IMR-90 (cell line): Measurements from ENCODE around the gene A3GALT2. TPM values are rescaled to one million over a fixed set of nuclear protein-coding genes. Genes with fewer than 3 reads are reported as not detected.

Experiments used
- ATAC-seq: fragments of 200-7000 bp; cut with Tn5 transposase; 2 replicates; pipeline ENCODE4 v1.9.1; 2020; ENCODE audit warnings: low read depth, mild to moderate bottlenecking, moderate library complexity
- BruUV-seq: library from RNA; stranded (reverse); fragments of 400-500 nt; replicated peaks from 2 replicates; lab custom pipeline; 2021; lab: Mats Ljungman, UMichigan
- CTCF ChIA-PET: fragments of 300-600 bp; formaldehyde crosslinking; extraction: SDS; loops from one replicate; lab custom pipeline; 2021; ENCODE audit warnings: antibody characterized with exemption; lab: Yijun Ruan, JAX
- POLR2A ChIA-PET: fragments of 300-600 bp; sonication (Branson Sonifier 250); formaldehyde crosslinking; loops from one replicate; lab custom pipeline; 2022; ENCODE audit warnings: antibody characterized with exemption; ENCODE audit not compliant: unreplicated experiment; lab: Charles Lee
- DNase-seq: peaks from one replicate; pipeline ENCODE4 v3.0.0; 2013
- H2AFZ ChIP-seq: replicated peaks from 2 replicates; pipeline ENCODE3; 2013; ENCODE audit warnings: low read length, mild to moderate bottlenecking; ENCODE audit not compliant: poor library complexity
- H2AK5ac ChIP-seq: 2 replicates; pipeline ENCODE4 v1.6.1; 2013; ENCODE audit warnings: low read depth, low read length, inconsistent platforms
- H2AK9ac ChIP-seq: replicated peaks from 2 replicates; pipeline ENCODE3; 2013; ENCODE audit warnings: mild to moderate bottlenecking, low read depth, low read length, moderate library complexity; ENCODE audit not compliant: poor library complexity
- H2BK120ac ChIP-seq: 2 replicates; pipeline ENCODE4 v1.6.1; 2013; ENCODE audit warnings: low read depth, low read length, inconsistent platforms
- H2BK15ac ChIP-seq: 3 replicates; pipeline ENCODE4 v1.6.1; 2013; ENCODE audit warnings: low read depth, low read length, inconsistent platforms
- H2BK20ac ChIP-seq: 2 replicates; pipeline ENCODE4 v1.6.1; 2013; ENCODE audit warnings: low read depth, mild to moderate bottlenecking, inconsistent platforms, low read length, moderate library complexity
- H2BK5ac ChIP-seq: 2 replicates; pipeline ENCODE4 v1.6.1; 2013; ENCODE audit warnings: mild to moderate bottlenecking, low read depth, low read length, inconsistent platforms; ENCODE audit not compliant: poor library complexity, severe bottlenecking
- H3K14ac ChIP-seq: replicated peaks from 2 replicates; pipeline ENCODE4 v1.6.1; 2013; ENCODE audit warnings: low read depth, low read length, inconsistent platforms
- H3K18ac ChIP-seq: 2 replicates; pipeline ENCODE4 v1.6.1; 2013; ENCODE audit warnings: low read depth, low read length, control low read depth
- H3K23ac ChIP-seq: 2 replicates; pipeline ENCODE4 v1.6.1; 2013; ENCODE audit warnings: low read depth, low read length, inconsistent platforms
- H3K27ac ChIP-seq: 2 replicates; pipeline ENCODE4 v1.5.1; 2013; ENCODE audit warnings: mild to moderate bottlenecking, control low read depth, low read length; ENCODE audit not compliant: insufficient read depth
- H3K27me3 ChIP-seq: 2 replicates; pipeline ENCODE4 v1.6.1; 2013; ENCODE audit warnings: low read length; ENCODE audit not compliant: control insufficient read depth, insufficient read depth
- H3K36me3 ChIP-seq: 2 replicates; pipeline ENCODE4 v1.6.1; 2013; ENCODE audit warnings: low read length, mixed read lengths; ENCODE audit not compliant: control insufficient read depth, insufficient read depth
- H3K4ac ChIP-seq: 2 replicates; pipeline ENCODE4 v1.6.1; 2013; ENCODE audit warnings: low read depth, low read length, inconsistent platforms
- H3K4me1 ChIP-seq: 2 replicates; pipeline ENCODE4 v1.6.1; 2013; ENCODE audit warnings: low read length, mixed read lengths; ENCODE audit not compliant: control insufficient read depth, insufficient read depth
- H3K4me2 ChIP-seq: 2 replicates; pipeline ENCODE4 v1.6.1; 2013; ENCODE audit warnings: low read depth, mild to moderate bottlenecking, control low read depth, low read length, moderate library complexity
- H3K4me3 ChIP-seq: 2 replicates; pipeline ENCODE4 v1.5.1; 2013; ENCODE audit warnings: low read depth, mild to moderate bottlenecking, control low read depth, low read length, moderate library complexity; ENCODE audit not compliant: insufficient read depth
- H3K56ac ChIP-seq: 2 replicates; pipeline ENCODE4 v1.6.1; 2013; ENCODE audit warnings: low read length, inconsistent platforms; ENCODE audit not compliant: insufficient read depth; ENCODE audit errors: extremely low read depth
- H3K79me1 ChIP-seq, 2 experiments: 2 replicates each; pipeline ENCODE4 v1.6.1; 2013; ENCODE audit warnings: low read length in 2 of 2, inconsistent platforms in 1 of 2, low read depth in 1 of 2
- H3K9ac ChIP-seq: 2 replicates; pipeline ENCODE4 v1.6.1; 2013; ENCODE audit warnings: low read depth, low read length, control low read depth
- H3K9me1 ChIP-seq: 2 replicates; pipeline ENCODE4 v1.6.1; 2013; ENCODE audit warnings: low read length, inconsistent platforms; ENCODE audit not compliant: insufficient read depth
- H3K9me3 ChIP-seq: 2 replicates; pipeline ENCODE4 v1.6.1; 2013; ENCODE audit warnings: low read length; ENCODE audit not compliant: control insufficient read depth, insufficient read depth
- H4K20me1 ChIP-seq: 2 replicates; pipeline ENCODE4 v1.6.1; 2013; ENCODE audit warnings: low read length, inconsistent platforms; ENCODE audit not compliant: insufficient read depth
- H4K5ac ChIP-seq: 2 replicates; pipeline ENCODE4 v1.6.1; 2013; ENCODE audit warnings: mild to moderate bottlenecking, low read depth, low read length, control low read depth
- H4K8ac ChIP-seq, 2 experiments: 2 replicates each; pipeline ENCODE4 v1.6.1; 2013; ENCODE audit warnings: low read depth in 2 of 2, low read length in 2 of 2, control low read depth in 1 of 2, inconsistent platforms in 1 of 2
- H4K91ac ChIP-seq: 2 replicates; pipeline ENCODE4 v1.6.1; 2013; ENCODE audit warnings: low read depth, low read length, inconsistent platforms; ENCODE audit not compliant: insufficient read depth
- BHLHE40 ChIP-seq: fragments of 150-350 bp; IDR thresholded peaks from 2 replicates; pipeline ENCODE4 v1.6.1; 2016; ENCODE audit warnings: mild to moderate bottlenecking, low read depth, low read length
- CHD1 ChIP-seq: IDR thresholded peaks from 2 replicates; pipeline ENCODE4 v1.6.1; 2012; ENCODE audit warnings: low read depth, low read length, improper control_type of control experiment
- FOS ChIP-seq: fragments of 150-350 bp; IDR thresholded peaks from 2 replicates; pipeline ENCODE4 v1.6.1; 2016; ENCODE audit warnings: low read depth, low read length
- MAZ ChIP-seq: IDR thresholded peaks from 2 replicates; pipeline ENCODE4 v1.6.1; 2012; ENCODE audit warnings: low read depth, mild to moderate bottlenecking, low read length, improper control_type of control experiment, moderate library complexity, borderline replicate concordance
- MXI1 ChIP-seq: IDR thresholded peaks from 2 replicates; pipeline ENCODE4 v1.6.1; 2012; ENCODE audit warnings: low read depth, mild to moderate bottlenecking, low read length, moderate library complexity, borderline replicate concordance
- RAD21 ChIP-seq: IDR thresholded peaks from 2 replicates; pipeline ENCODE4 v1.6.1; 2012; ENCODE audit warnings: low read length, improper control_type of control experiment
- RCOR1 ChIP-seq: IDR thresholded peaks from 2 replicates; pipeline ENCODE4 v1.6.1; 2012; ENCODE audit warnings: mild to moderate bottlenecking, low read length, improper control_type of control experiment; ENCODE audit not compliant: insufficient replicate concordance
- RFX5 ChIP-seq: IDR thresholded peaks from 2 replicates; pipeline ENCODE4 v1.8.0; 2012; ENCODE audit warnings: low read depth, mild to moderate bottlenecking, low read length, moderate library complexity
- WGBS, 2 experiments: methylation state at CpG; one replicate each; pipeline versions ENCODE4 v1.1.5 to v1.1.7; 2013; ENCODE audit warnings: missing lambda C conversion rate in 2 of 2; ENCODE audit not compliant: insufficient read length in 1 of 2; ENCODE audit errors: extremely low coverage in 2 of 2; 5-methylcytosine and 5-hydroxymethylcytosine counted together
- dilution Hi-C: fragments of 300-500 bp; cut with HindIII; formaldehyde crosslinking; loops from one replicate; pipeline ENCODE4 v1.14.3; 2018; ENCODE audit warnings: low sequenced_read_pairs; ENCODE audit not compliant: unreplicated experiment
- in situ Hi-C: fragments of 300-500 bp; cut with MboI; formaldehyde crosslinking; loops from 3 replicates; pipeline ENCODE4 v1.14.3; 2019; ENCODE audit warnings: low sequenced_read_pairs, inconsistent platforms, mixed read lengths
- intact Hi-C: fragments of 100-400 bp; cut with micrococcal nuclease; formaldehyde crosslinking; loops from 2 replicates; pipeline ENCODE4 v1.10.0; 2022
- polyA plus RNA-seq, 3 experiments: library from polyadenylated mRNA; depleted of rRNA; stranded (reverse); fragments of >200 nt; gene quantifications; 2 replicates each; pipeline ENCODE4 v1.2.3, GENCODE V29; 2012; ENCODE audit warnings: low replicate concordance in 1 of 3
- total RNA-seq: library from RNA; depleted of rRNA; stranded (reverse); fragments of >200 nt; gene quantifications from 2 replicates; pipeline ENCODE4 v1.2.3, GENCODE V29; 2012
- TF ChIP-seq, protein P1 (sequence below): fragments of 150-350 bp; IDR thresholded peaks from 2 replicates; pipeline ENCODE4 v1.6.1; 2017; ENCODE audit warnings: mild to moderate bottlenecking, antibody characterized with exemption, low read length, low read depth

A3GALT2 gene
- total and polyA plus RNA-seq, 2 of the 4 experiments (the other 2 are of a cell fraction) = not detected

DNA sequence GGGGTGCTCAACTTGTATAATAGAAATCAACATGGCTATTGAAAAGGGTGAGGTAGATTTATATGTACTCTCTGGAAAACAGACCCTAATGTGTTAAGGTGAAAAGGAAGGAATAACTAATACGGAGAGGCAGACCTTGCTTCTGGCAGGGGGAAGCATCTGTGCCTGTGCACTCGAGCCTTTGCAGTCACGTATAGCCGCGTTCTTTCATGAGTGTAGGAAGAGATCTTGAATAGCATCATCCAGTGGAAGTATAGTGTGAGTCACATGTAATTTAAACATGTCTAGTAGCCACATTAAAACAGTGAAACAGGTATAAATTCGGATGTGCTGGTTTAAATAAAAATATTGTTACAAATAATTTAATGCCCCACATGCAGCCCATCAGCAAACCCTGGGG, 3.0 kb downstream of the A3GALT2 start:
- no TSS peak for BruUV-seq
- WGBS, 2 experiments = no CpG with 5 or more reads among the region's 6 CpGs
- H3K36me3 ChIP-seq = peaks cover 13% of the 10 kb centered on the region
- no peak overlapping the region; the same call in 1 of the 2 replicates for H3K56ac ChIP-seq
- H2BK5ac ChIP-seq = no peak overlapping the region
- DNase-seq (peak; percentile 73), ATAC-seq (peak; percentile 43)
- intact Hi-C loops = no loop called here
- no peak overlapping the region for H2BK20ac ChIP-seq
- no peak overlapping the region for H3K23ac ChIP-seq
- TF ChIP-seq FOS (peak; percentile 31; the same call in 1 of the 2 replicates), MAZ (no peak), BHLHE40 (peak; percentile 24; the same call in 1 of the 2 replicates), CHD1 (no peak), RCOR1 (no peak), MXI1 (no peak), RFX5 (no peak), RAD21 (no peak)
- TF ChIP-seq, protein P1, sequence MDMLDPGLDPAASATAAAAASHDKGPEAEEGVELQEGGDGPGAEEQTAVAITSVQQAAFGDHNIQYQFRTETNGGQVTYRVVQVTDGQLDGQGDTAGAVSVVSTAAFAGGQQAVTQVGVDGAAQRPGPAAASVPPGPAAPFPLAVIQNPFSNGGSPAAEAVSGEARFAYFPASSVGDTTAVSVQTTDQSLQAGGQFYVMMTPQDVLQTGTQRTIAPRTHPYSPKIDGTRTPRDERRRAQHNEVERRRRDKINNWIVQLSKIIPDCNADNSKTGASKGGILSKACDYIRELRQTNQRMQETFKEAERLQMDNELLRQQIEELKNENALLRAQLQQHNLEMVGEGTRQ = no peak
- ChIA-PET CTCF (no interaction called here), POLR2A (no interaction called here)
- no peak overlapping the region for H4K5ac ChIP-seq
- H3K18ac ChIP-seq = no peak overlapping the region
- no peak overlapping the region for H4K91ac ChIP-seq
- peak overlapping the region; percentile 26; the same call in 1 of the 2 replicates for H3K4ac ChIP-seq
- peak overlapping the region; percentile 28; the same call in 1 of the 2 replicates for H3K4me2 ChIP-seq
- no peaks in the 10 kb centered on the region for H3K27me3 ChIP-seq
- no peak overlapping the region for H2BK15ac ChIP-seq
- H2AFZ ChIP-seq = no peak overlapping the region
- H3K79me1 ChIP-seq = peaks cover 2 to 3% of the 10 kb centered on the region in 2 experiments; a peak in 2 of 4 replicates
- no peak overlapping the region for H3K9ac ChIP-seq
- H3K4me3 ChIP-seq = no peak overlapping the region
- H2BK120ac ChIP-seq = no peak overlapping the region
- H3K9me1 ChIP-seq = peaks cover 16% of the 10 kb centered on the region; the same call in 1 of the 2 replicates
- peaks cover 9% of the 10 kb centered on the region for H3K4me1 ChIP-seq
- H2AK5ac ChIP-seq = no peak overlapping the region
- H3K9me3 ChIP-seq = no peaks in the 10 kb centered on the region
- H2AK9ac ChIP-seq = no peak overlapping the region
- in situ Hi-C loops = no loop called here
- dilution Hi-C loops = no loop called here
- H3K27ac ChIP-seq = no peak overlapping the region
- peaks cover 14% of the 10 kb centered on the region; the same call in 1 of the 2 replicates for H4K20me1 ChIP-seq
- no peak overlapping the region for H4K8ac ChIP-seq
- no peak overlapping the region for H3K14ac ChIP-seq
